ENCODE measurements around the gene ALK.

Gene ALK

GRCh38 chr2:29241955-29242565 lies 679.3 kb downstream of the ALK start:
- TF ChIP-seq CTCF (IDR thresholded peaks at IDR 0.05), result no peak
- Histone ChIP-seq H3K4me3 (no peak overlapping the region), H3K27ac (no peak overlapping the region)
- DNase-seq (ENCODE audit: low spot score), result no peak

GRCh38 chr2:29241341-29241740 lies 680.0 kb downstream of the ALK start:
- DNase-seq (ENCODE audit: low spot score), result no peak
- no peak for TF ChIP-seq CTCF (IDR thresholded peaks at IDR 0.05)
- H3K4me3 ChIP-seq, result no peak overlapping the region

GRCh38 chr2:29240601-29241000 lies 680.8 kb downstream of the ALK start:
- DNase-seq (ENCODE audit: low spot score), result no peak
- Histone ChIP-seq H3K27ac (no peak overlapping the region), H3K4me3 (no peak overlapping the region)
- no peak for TF ChIP-seq CTCF (IDR thresholded peaks at IDR 0.05)

More at GRCh38 chr2:29241341-29241740, 680.0 kb downstream of the ALK start:
- no peak overlapping the region for H3K27ac ChIP-seq

GRCh38 chr2:29239209-29239960 lies 682.0 kb downstream of the ALK start:
- no peak for TF ChIP-seq CTCF (IDR thresholded peaks at IDR 0.05)
- Histone ChIP-seq H3K27ac (no peak overlapping the region), H3K4me3 (no peak overlapping the region)
- no peak for DNase-seq (ENCODE audit: low spot score)

- DNase-seq (ENCODE audit: low spot score), result no peak
- Histone ChIP-seq H3K4me3 (no peak overlapping the region), H3K27ac (no peak overlapping the region)
- TF ChIP-seq CTCF (IDR thresholded peaks at IDR 0.05), result no peak
Observed at GRCh38 chr2:29238497-29238896, 682.9 kb downstream of the ALK start.

- TF ChIP-seq CTCF (IDR thresholded peaks at IDR 0.05), result no peak
Observed at GRCh38 chr2:29236074-29236473, 685.3 kb downstream of the ALK start.

GRCh38 chr2:29235411-29235810 lies 686.0 kb downstream of the ALK start:
- TF ChIP-seq CTCF (IDR thresholded peaks at IDR 0.05), result no peak
- Histone ChIP-seq H3K27ac (no peak overlapping the region), H3K4me3 (no peak overlapping the region)
- no peak for DNase-seq (ENCODE audit: low spot score)

More at GRCh38 chr2:29236074-29236473, 685.3 kb downstream of the ALK start:
- Histone ChIP-seq H3K27ac (no peak overlapping the region), H3K4me3 (no peak overlapping the region)
- no peak for DNase-seq (ENCODE audit: low spot score)
